Measurements from ENCODE around the gene COMMD2. TPM values are rescaled to one million over a fixed set of nuclear protein-coding genes. Genes with fewer than 3 reads are reported as not detected.

The COMMD2 gene
- total RNA-seq, 1 donor from 2014 or later = 60.8 TPM

GRCh38 chr3:149744606-149745005 lies 7.7 kb downstream of the COMMD2 start:
- no peak for DNase-seq (ENCODE audit: low spot score, unreplicated experiment)
- Mint-ChIP-seq H3K9me3 (ENCODE audit: low read depth) (no peaks in the 10 kb centered on the region), H3K4me3 (ENCODE audit: low read depth) (no peak overlapping the region), H3K4me1 (ENCODE audit: low read depth) (no peaks in the 10 kb centered on the region), H3K27ac (no peak overlapping the region), H3K36me3 (ENCODE audit: insufficient read depth) (peaks cover 20% of the 10 kb centered on the region), H3K27me3 (no peaks in the 10 kb centered on the region)
- TF ChIP-seq, protein P1, sequence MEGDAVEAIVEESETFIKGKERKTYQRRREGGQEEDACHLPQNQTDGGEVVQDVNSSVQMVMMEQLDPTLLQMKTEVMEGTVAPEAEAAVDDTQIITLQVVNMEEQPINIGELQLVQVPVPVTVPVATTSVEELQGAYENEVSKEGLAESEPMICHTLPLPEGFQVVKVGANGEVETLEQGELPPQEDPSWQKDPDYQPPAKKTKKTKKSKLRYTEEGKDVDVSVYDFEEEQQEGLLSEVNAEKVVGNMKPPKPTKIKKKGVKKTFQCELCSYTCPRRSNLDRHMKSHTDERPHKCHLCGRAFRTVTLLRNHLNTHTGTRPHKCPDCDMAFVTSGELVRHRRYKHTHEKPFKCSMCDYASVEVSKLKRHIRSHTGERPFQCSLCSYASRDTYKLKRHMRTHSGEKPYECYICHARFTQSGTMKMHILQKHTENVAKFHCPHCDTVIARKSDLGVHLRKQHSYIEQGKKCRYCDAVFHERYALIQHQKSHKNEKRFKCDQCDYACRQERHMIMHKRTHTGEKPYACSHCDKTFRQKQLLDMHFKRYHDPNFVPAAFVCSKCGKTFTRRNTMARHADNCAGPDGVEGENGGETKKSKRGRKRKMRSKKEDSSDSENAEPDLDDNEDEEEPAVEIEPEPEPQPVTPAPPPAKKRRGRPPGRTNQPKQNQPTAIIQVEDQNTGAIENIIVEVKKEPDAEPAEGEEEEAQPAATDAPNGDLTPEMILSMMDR (IDR thresholded peaks at IDR 0.05; ENCODE audit: unreplicated experiment) = no peak

- DNase-seq (ENCODE audit: low spot score, unreplicated experiment) = no peak
- Mint-ChIP-seq H3K36me3 (ENCODE audit: insufficient read depth) (peaks cover 19% of the 10 kb centered on the region), H3K4me3 (ENCODE audit: low read depth) (no peak overlapping the region), H3K4me1 (ENCODE audit: low read depth) (peaks cover 2% of the 10 kb centered on the region), H3K27me3 (no peaks in the 10 kb centered on the region), H3K9me3 (ENCODE audit: low read depth) (no peaks in the 10 kb centered on the region), H3K27ac (no peak overlapping the region)
- TF ChIP-seq, protein P1 (IDR thresholded peaks at IDR 0.05; ENCODE audit: unreplicated experiment) = no peak
Observed at GRCh38 chr3:149744151-149744550, 8.1 kb downstream of the COMMD2 start.

- H3K4me3 Mint-ChIP-seq (ENCODE audit: low read depth) = no peak overlapping the region
- peaks cover 10% of the 10 kb centered on the region for H3K36me3 Mint-ChIP-seq (ENCODE audit: insufficient read depth)
- H3K27ac Mint-ChIP-seq = peak overlapping the region; percentile 74
- H3K4me1 Mint-ChIP-seq (ENCODE audit: low read depth) = peaks cover 4% of the 10 kb centered on the region
- no peaks in the 10 kb centered on the region for H3K9me3 Mint-ChIP-seq (ENCODE audit: low read depth)
- TF ChIP-seq, protein P1 (IDR thresholded peaks at IDR 0.05; ENCODE audit: unreplicated experiment) = no peak
- DNase-seq (ENCODE audit: low spot score, unreplicated experiment) = no peak
- no peaks in the 10 kb centered on the region for H3K27me3 Mint-ChIP-seq
Observed at GRCh38 chr3:149739396-149739795, 12.9 kb downstream of the COMMD2 start.

DNA sequence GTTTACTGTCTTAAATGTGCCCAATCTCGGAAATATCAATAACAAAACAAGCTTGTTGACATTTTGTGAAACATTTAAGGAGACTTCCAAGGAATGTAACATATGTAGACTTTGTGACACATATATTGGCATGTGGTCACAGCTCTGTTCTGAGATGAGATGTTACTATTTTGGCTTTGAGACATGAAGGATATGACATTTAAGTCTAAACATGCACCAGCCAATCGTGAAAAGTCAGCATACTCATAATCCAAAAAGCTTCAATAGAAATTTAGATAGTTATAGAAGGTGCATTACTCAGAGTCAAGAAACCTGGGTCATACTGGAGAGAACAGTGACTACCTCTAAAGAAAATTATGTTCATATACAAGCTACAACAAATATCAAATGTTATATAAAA lies 13.4 kb downstream of the COMMD2 start:
- DNase-seq (ENCODE audit: low spot score, unreplicated experiment) = no peak
- Mint-ChIP-seq H3K4me1 (ENCODE audit: low read depth) (peaks cover 4% of the 10 kb centered on the region), H3K27ac (peak overlapping the region; percentile 74), H3K27me3 (no peaks in the 10 kb centered on the region), H3K36me3 (ENCODE audit: insufficient read depth) (peaks cover 10% of the 10 kb centered on the region), H3K4me3 (ENCODE audit: low read depth) (no peak overlapping the region), H3K9me3 (ENCODE audit: low read depth) (no peaks in the 10 kb centered on the region)
- TF ChIP-seq, protein P1 (IDR thresholded peaks at IDR 0.05; ENCODE audit: unreplicated experiment) = no peak

GRCh38 chr3:149736953-149737205 lies 15.4 kb downstream of the COMMD2 start:
- TF ChIP-seq, protein P1 (IDR thresholded peaks at IDR 0.05; ENCODE audit: unreplicated experiment) = no peak
- Mint-ChIP-seq H3K4me1 (ENCODE audit: low read depth) (peaks cover 4% of the 10 kb centered on the region), H3K27ac (no peak overlapping the region), H3K36me3 (ENCODE audit: insufficient read depth) (peaks cover 8% of the 10 kb centered on the region), H3K27me3 (no peaks in the 10 kb centered on the region), H3K9me3 (ENCODE audit: low read depth) (no peaks in the 10 kb centered on the region), H3K4me3 (ENCODE audit: low read depth) (no peak overlapping the region)
- no peak for DNase-seq (ENCODE audit: low spot score, unreplicated experiment)

Data from progenitor cell of endocrine pancreas (in vitro differentiated cells).